ENCODE results near the gene MAP3K14. TPM values are rescaled to one million over a fixed set of nuclear protein-coding genes. Genes with fewer than 3 reads are reported as not detected.

MAP3K14 gene
- total RNA-seq, 2 donors from 2014 or later, result 8.2 to 10.6 TPM

DNA sequence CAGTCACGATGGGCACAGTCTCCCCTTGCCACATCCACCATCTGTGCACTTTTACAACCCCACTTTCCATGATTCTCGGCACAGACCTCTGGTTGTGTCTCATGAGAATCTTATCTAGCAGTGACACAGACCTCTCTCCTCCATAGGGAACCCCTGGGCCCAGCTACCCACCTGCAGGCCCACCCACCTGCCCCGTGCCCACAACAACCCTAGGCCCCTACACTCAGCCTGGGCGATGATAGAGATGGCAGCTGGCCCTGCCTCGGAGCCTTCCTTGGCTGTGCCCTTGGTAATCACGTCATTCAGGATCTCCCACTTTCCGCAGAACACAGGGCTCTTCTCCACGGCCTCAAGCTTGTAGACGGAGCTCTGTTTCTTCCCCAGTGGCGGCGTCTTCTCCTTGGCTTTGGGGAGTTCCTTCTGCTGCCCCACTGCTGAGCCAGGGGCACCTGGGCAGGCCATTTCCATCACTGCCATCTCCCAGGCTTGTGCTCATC lies 26.5 kb downstream of the MAP3K14 start:
- no peak for DNase-seq (ENCODE audit: low spot score)
- Histone ChIP-seq H3K27ac (peak overlapping the region; percentile 90 to 93), H3K4me1 (peaks cover 0 to 82% of the 10 kb centered on the region in 2 donors), H3K9me3 (no peaks in the 10 kb centered on the region), H3K36me3 (peaks cover 50% of the 10 kb centered on the region), H3K4me3 (no peak overlapping the region), H3K27me3 (no peaks in the 10 kb centered on the region)
- no peak for TF ChIP-seq CTCF (IDR thresholded peaks at IDR 0.05)

- no peak for TF ChIP-seq CTCF (IDR thresholded peaks at IDR 0.05)
- peak overlapping the region; percentile 90 to 93 for H3K27ac ChIP-seq
- H3K36me3 ChIP-seq, result peaks cover 57% of the 10 kb centered on the region
- no peaks in the 10 kb centered on the region for H3K27me3 ChIP-seq
- no peak for DNase-seq (ENCODE audit: low spot score)
- H3K9me3 ChIP-seq, result no peaks in the 10 kb centered on the region
- H3K4me1 ChIP-seq, result peaks cover 0 to 81% of the 10 kb centered on the region in 2 donors
- no peak overlapping the region for H3K4me3 ChIP-seq
Observed at GRCh38 chr17:45289301-45290268, 27.2 kb downstream of the MAP3K14 start.

- no peaks in the 10 kb centered on the region for H3K9me3 ChIP-seq
- H3K27ac ChIP-seq, result peak overlapping the region; percentile 90 to 93
- H3K4me3 ChIP-seq, result no peak overlapping the region
- H3K27me3 ChIP-seq, result no peaks in the 10 kb centered on the region
- H3K36me3 ChIP-seq, result peaks cover 59% of the 10 kb centered on the region
- peaks cover 0 to 81% of the 10 kb centered on the region in 2 donors for H3K4me1 ChIP-seq
- no peak for DNase-seq (ENCODE audit: low spot score)
- no peak for TF ChIP-seq CTCF (IDR thresholded peaks at IDR 0.05)
Observed at GRCh38 chr17:45288825-45289224, 28.0 kb downstream of the MAP3K14 start.

GRCh38 chr17:45287526-45288500 lies 29.0 kb downstream of the MAP3K14 start:
- Histone ChIP-seq H3K9me3 (no peaks in the 10 kb centered on the region), H3K36me3 (peaks cover 66% of the 10 kb centered on the region), H3K4me1 (peaks cover 0 to 79% of the 10 kb centered on the region in 2 donors), H3K27me3 (no peaks in the 10 kb centered on the region), H3K27ac (peak overlapping the region; percentile 90 to 93), H3K4me3 (no peak overlapping the region)
- TF ChIP-seq CTCF (IDR thresholded peaks at IDR 0.05), result no peak
- DNase-seq (ENCODE audit: low spot score), result no peak

GRCh38 chr17:45286286-45286685 lies 30.5 kb downstream of the MAP3K14 start:
- Histone ChIP-seq H3K4me3 (no peak overlapping the region), H3K27ac (peak overlapping the region; percentile 36 to 90), H3K4me1 (peaks cover 0 to 72% of the 10 kb centered on the region in 2 donors), H3K36me3 (peaks cover 76% of the 10 kb centered on the region), H3K27me3 (no peaks in the 10 kb centered on the region), H3K9me3 (no peaks in the 10 kb centered on the region)
- TF ChIP-seq CTCF (IDR thresholded peaks at IDR 0.05), result no peak
- DNase-seq (ENCODE audit: low spot score), result no peak
